ENCODE measurements around the gene RNF213.

Gene RNF213

GRCh38 chr17:80388175-80388574 is 127.5 kb downstream of the RNF213 start:
- no peaks in the 10 kb centered on the region for H3K9me3 ChIP-seq (ENCODE audit: control insufficient read depth, insufficient read depth, low read depth, low read length)
- no peak overlapping the region for H3K27ac ChIP-seq (ENCODE audit: extremely low read depth, low read depth, low read length)
- TF ChIP-seq ZNF560 (tag by site-specific recombination; IDR thresholded peaks at IDR 0.05; ENCODE audit: borderline replicate concordance) (no peak), GLI2 (tag by site-specific recombination; IDR thresholded peaks at IDR 0.05; ENCODE audit: borderline replicate concordance, low read depth) (no peak), ZNF211 (tag by site-specific recombination; IDR thresholded peaks at IDR 0.05; ENCODE audit: low read depth) (no peak), ZNF26 (tag by site-specific recombination; IDR thresholded peaks at IDR 0.05) (no peak), GLIS1 (tag by site-specific recombination; IDR thresholded peaks at IDR 0.05) (no peak), ZBTB11 (tag by site-specific recombination; conservative IDR thresholded peaks at IDR 0.05; ENCODE audit: low read depth) (no peak), ZNF16 (tag by site-specific recombination; IDR thresholded peaks at IDR 0.05; ENCODE audit: low read depth) (no peak), ZNF350 (tag by site-specific recombination; IDR thresholded peaks at IDR 0.05) (no peak), YY2 (tag by site-specific recombination; IDR thresholded peaks at IDR 0.05) (no peak), ZNF792 (tag by site-specific recombination; IDR thresholded peaks at IDR 0.05) (no peak), ZNF341 (tag by site-specific recombination; IDR thresholded peaks at IDR 0.05; ENCODE audit: low read depth) (no peak), ZNF23 (tag by site-specific recombination; IDR thresholded peaks at IDR 0.05; ENCODE audit: borderline replicate concordance) (no peak), ZSCAN23 (tag by site-specific recombination; IDR thresholded peaks at IDR 0.05) (no peak), ZNF138 (tag by site-specific recombination; IDR thresholded peaks at IDR 0.05; ENCODE audit: borderline replicate concordance) (no peak), ZNF221 (tag by site-specific recombination; IDR thresholded peaks at IDR 0.05; ENCODE audit: borderline replicate concordance) (no peak), KLF10 (tag by site-specific recombination; IDR thresholded peaks at IDR 0.05) (no peak), BCL11A (tag by site-specific recombination; IDR thresholded peaks at IDR 0.05; ENCODE audit: low read depth) (no peak), YY1 (tag by site-specific recombination; IDR thresholded peaks at IDR 0.05) (no peak)
- no peak overlapping the region for H3K4me3 ChIP-seq (ENCODE audit: low read depth, low read length)
- POLR2A ChIA-PET, result no interaction called here
- peaks cover 28 to 94% of the 10 kb centered on the region in 2 experiments for H3K36me3 ChIP-seq (ENCODE audit: control insufficient read depth in 2 of 2, insufficient read depth in 1 of 2, low read length in 2 of 2)
- no peaks in the 10 kb centered on the region for H3K4me1 ChIP-seq (ENCODE audit: control insufficient read depth, insufficient read depth, low read length)
- CTCF ChIA-PET, result no interaction called here

GRCh38 chr17:80388601-80389000 is 127.9 kb downstream of the RNF213 start:
- H3K36me3 ChIP-seq (ENCODE audit: control insufficient read depth in 2 of 2, insufficient read depth in 1 of 2, low read length in 2 of 2), result peaks cover 28 to 94% of the 10 kb centered on the region in 2 experiments

More at GRCh38 chr17:80388601-80389000, 127.9 kb downstream of the RNF213 start:
- H3K4me1 ChIP-seq (ENCODE audit: control insufficient read depth, insufficient read depth, low read length), result no peaks in the 10 kb centered on the region
- H3K4me3 ChIP-seq (ENCODE audit: low read depth, low read length), result no peak overlapping the region
- ChIA-PET POLR2A (no interaction called here), CTCF (no interaction called here)
- no peak overlapping the region for H3K27ac ChIP-seq (ENCODE audit: extremely low read depth, low read depth, low read length)
- TF ChIP-seq GFI1B (tag by site-specific recombination; IDR thresholded peaks at IDR 0.05) (no peak), ZNF48 (tag by site-specific recombination; IDR thresholded peaks at IDR 0.05) (no peak)
- no peaks in the 10 kb centered on the region for H3K9me3 ChIP-seq (ENCODE audit: control insufficient read depth, insufficient read depth, low read depth, low read length)

Data from HEK293 (cell line).